ENCODE data around the gene SLCO1B1. TPM values are rescaled to one million over a fixed set of nuclear protein-coding genes. Genes with fewer than 3 reads are reported as not detected.

SLCO1B1 gene
- total and polyA plus RNA-seq, 2 donors (not counting 1 experiment from before 2014, with no cell fraction given), result not detected

DNA sequence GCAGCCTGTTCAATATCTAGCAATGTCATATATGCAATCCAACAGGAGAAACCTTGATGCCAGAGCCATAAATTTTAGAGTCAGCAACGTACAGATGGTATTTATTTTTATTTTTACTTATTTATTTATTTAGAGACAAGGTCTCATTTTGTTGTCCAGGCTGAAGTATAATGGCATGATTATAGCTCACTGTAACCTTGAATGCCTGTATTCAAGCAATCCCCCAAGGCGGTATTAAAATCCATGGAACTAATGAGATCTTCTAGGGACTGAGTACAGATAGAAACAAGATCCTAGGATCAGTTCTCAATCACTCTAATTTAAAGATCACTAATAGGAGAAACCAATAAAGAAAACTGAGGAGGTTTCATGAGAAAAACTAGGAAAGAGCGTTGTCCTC lies 89.3 kb downstream of the SLCO1B1 start:
- Histone ChIP-seq H3K4me2 (ENCODE audit: extremely low read depth, insufficient read depth, low read length) (no peak overlapping the region), H4K20me1 (ENCODE audit: control insufficient read depth, extremely low read depth, insufficient read depth, low read length) (no peaks in the 10 kb centered on the region), H3K36me3 (ENCODE audit: control insufficient read depth, insufficient read depth, low read length) (no peaks in the 10 kb centered on the region), H3K27me3 (ENCODE audit: control insufficient read depth, insufficient read depth, low read length) (no peaks in the 10 kb centered on the region), H3K4me3 (replicated peaks in 1 of 4; ENCODE audit: control extremely low read depth in 1 of 4, insufficient read depth in 1 of 4, low read depth in 3 of 4, low read length in 4 of 4) (no peak overlapping the region), H3K79me2 (ENCODE audit: control insufficient read depth, insufficient read depth, low read length) (no peaks in the 10 kb centered on the region), H3K9ac (ENCODE audit: insufficient read depth, low read length) (no peak overlapping the region), H2AFZ (ENCODE audit: low read length) (no peak overlapping the region), H3K27ac (ENCODE audit: insufficient read depth, low read length) (no peak overlapping the region), H3K9me3 (ENCODE audit: control insufficient read depth, insufficient read depth, low read depth, low read length) (no peaks in the 10 kb centered on the region), H3K4me1 (ENCODE audit: control insufficient read depth, extremely low read depth, insufficient read depth, low read length) (no peaks in the 10 kb centered on the region)
- TF ChIP-seq CTCF (conservative IDR thresholded peaks at IDR 0.05 in 1 of 2, IDR thresholded peaks at IDR 0.05 in 1 of 2; ENCODE audit: low read depth in 1 of 2, low read length in 2 of 2) (no peak), EZH2 (IDR thresholded peaks at IDR 0.05; ENCODE audit: low read length, missing control alignments) (no peak)
- no peak for DNase-seq (ENCODE audit: low read depth in 2 of 2)

- DNase-seq (ENCODE audit: low read depth in 2 of 2), result no peak
- TF ChIP-seq EZH2 (IDR thresholded peaks at IDR 0.05; ENCODE audit: low read length, missing control alignments), result no peak
- TF ChIP-seq CTCF (conservative IDR thresholded peaks at IDR 0.05 in 1 of 2, IDR thresholded peaks at IDR 0.05 in 1 of 2; ENCODE audit: low read depth in 1 of 2, low read length in 2 of 2), result no peak
- Histone ChIP-seq H3K27ac (ENCODE audit: insufficient read depth, low read length) (no peak overlapping the region), H3K9ac (ENCODE audit: insufficient read depth, low read length) (no peak overlapping the region), H3K36me3 (ENCODE audit: control insufficient read depth, insufficient read depth, low read length) (no peaks in the 10 kb centered on the region), H3K79me2 (ENCODE audit: control insufficient read depth, insufficient read depth, low read length) (no peaks in the 10 kb centered on the region), H3K27me3 (ENCODE audit: control insufficient read depth, insufficient read depth, low read length) (no peaks in the 10 kb centered on the region), H3K4me2 (ENCODE audit: extremely low read depth, insufficient read depth, low read length) (no peak overlapping the region), H4K20me1 (ENCODE audit: control insufficient read depth, extremely low read depth, insufficient read depth, low read length) (no peaks in the 10 kb centered on the region), H2AFZ (ENCODE audit: low read length) (no peak overlapping the region), H3K4me3 (replicated peaks in 1 of 4; ENCODE audit: control extremely low read depth in 1 of 4, insufficient read depth in 1 of 4, low read depth in 3 of 4, low read length in 4 of 4) (no peak overlapping the region), H3K4me1 (ENCODE audit: control insufficient read depth, extremely low read depth, insufficient read depth, low read length) (no peaks in the 10 kb centered on the region), H3K9me3 (ENCODE audit: control insufficient read depth, insufficient read depth, low read depth, low read length) (no peaks in the 10 kb centered on the region)
Observed at GRCh38 chr12:21221072-21221471, 90.1 kb downstream of the SLCO1B1 start.

DNA sequence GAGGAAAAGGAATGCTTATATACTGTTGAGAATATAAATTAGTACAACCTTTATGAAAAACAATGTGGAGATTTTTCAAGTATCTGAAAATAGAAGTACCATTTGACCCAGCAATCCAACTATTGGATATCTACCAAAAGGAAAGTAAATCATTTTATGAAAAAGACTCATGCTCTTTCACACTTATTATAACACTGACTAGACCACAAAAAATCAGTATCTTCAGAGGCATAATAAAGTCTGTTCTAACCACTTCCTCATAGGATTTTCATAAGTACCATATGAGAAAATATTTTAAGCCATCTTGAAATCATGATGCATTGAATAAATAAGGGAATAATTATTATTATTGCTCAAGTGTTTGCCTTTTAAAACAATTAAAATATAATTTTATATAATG lies 90.8 kb downstream of the SLCO1B1 start:
- H3K4me2 ChIP-seq (ENCODE audit: extremely low read depth, insufficient read depth, low read length), result no peak overlapping the region
- no peak overlapping the region for H3K27ac ChIP-seq (ENCODE audit: insufficient read depth, low read length)
- no peak for TF ChIP-seq EZH2 (IDR thresholded peaks at IDR 0.05; ENCODE audit: low read length, missing control alignments)
- TF ChIP-seq CTCF (conservative IDR thresholded peaks at IDR 0.05 in 1 of 2, IDR thresholded peaks at IDR 0.05 in 1 of 2; ENCODE audit: low read depth in 1 of 2, low read length in 2 of 2), result no peak
- DNase-seq (ENCODE audit: low read depth in 2 of 2), result no peak
- no peak overlapping the region for H3K9ac ChIP-seq (ENCODE audit: insufficient read depth, low read length)
- no peaks in the 10 kb centered on the region for H3K79me2 ChIP-seq (ENCODE audit: control insufficient read depth, insufficient read depth, low read length)
- no peaks in the 10 kb centered on the region for H3K4me1 ChIP-seq (ENCODE audit: control insufficient read depth, extremely low read depth, insufficient read depth, low read length)
- no peaks in the 10 kb centered on the region for H3K9me3 ChIP-seq (ENCODE audit: control insufficient read depth, insufficient read depth, low read depth, low read length)
- no peaks in the 10 kb centered on the region for H3K27me3 ChIP-seq (ENCODE audit: control insufficient read depth, insufficient read depth, low read length)
- H3K36me3 ChIP-seq (ENCODE audit: control insufficient read depth, insufficient read depth, low read length), result no peaks in the 10 kb centered on the region
- H3K4me3 ChIP-seq (replicated peaks in 1 of 4; ENCODE audit: control extremely low read depth in 1 of 4, insufficient read depth in 1 of 4, low read depth in 3 of 4, low read length in 4 of 4), result no peak overlapping the region
- H4K20me1 ChIP-seq (ENCODE audit: control insufficient read depth, extremely low read depth, insufficient read depth, low read length), result no peaks in the 10 kb centered on the region
- H2AFZ ChIP-seq (ENCODE audit: low read length), result no peak overlapping the region
